Rectal smooth muscle tissue (tissue), 1 donor: ENCODE measurements around the gene NTF4.
"Not testable (repeated sequence)": the region's sequence is repeated elsewhere in the genome, so short reads cannot be mapped to it uniquely, and the experiment has no call there.

Experiments used
- H3K27ac ChIP-seq: one replicate; pipeline ENCODE4 v1.7.0; 2013; ENCODE audit warnings: low read depth, low read length, inconsistent platforms
- H3K27me3 ChIP-seq: one replicate; pipeline ENCODE4 v1.7.0; 2013; ENCODE audit warnings: low read length; ENCODE audit not compliant: control insufficient read depth, insufficient read depth
- H3K36me3 ChIP-seq: one replicate; pipeline ENCODE4 v1.7.0; 2013; ENCODE audit warnings: low read length; ENCODE audit not compliant: control insufficient read depth, insufficient read depth
- H3K4me1 ChIP-seq: one replicate; pipeline ENCODE4 v1.7.0; 2013; ENCODE audit warnings: low read length; ENCODE audit not compliant: control insufficient read depth, insufficient read depth
- H3K4me3 ChIP-seq: one replicate; pipeline ENCODE4 v1.7.0; 2013; ENCODE audit warnings: low read length
- H3K9ac ChIP-seq: one replicate; pipeline ENCODE4 v1.7.0; 2013; ENCODE audit warnings: low read length

The NTF4 gene

GRCh38 chr19:49081273-49081672, 16.7 kb upstream of the NTF4 start:
- Histone ChIP-seq H3K4me3 (no peak overlapping the region), H3K27ac (no peak overlapping the region), H3K36me3 (no peaks in the 10 kb centered on the region), H3K9ac (no peak overlapping the region), H3K27me3 (no peaks in the 10 kb centered on the region), H3K4me1 (peaks cover 2% of the 10 kb centered on the region)

DNA sequence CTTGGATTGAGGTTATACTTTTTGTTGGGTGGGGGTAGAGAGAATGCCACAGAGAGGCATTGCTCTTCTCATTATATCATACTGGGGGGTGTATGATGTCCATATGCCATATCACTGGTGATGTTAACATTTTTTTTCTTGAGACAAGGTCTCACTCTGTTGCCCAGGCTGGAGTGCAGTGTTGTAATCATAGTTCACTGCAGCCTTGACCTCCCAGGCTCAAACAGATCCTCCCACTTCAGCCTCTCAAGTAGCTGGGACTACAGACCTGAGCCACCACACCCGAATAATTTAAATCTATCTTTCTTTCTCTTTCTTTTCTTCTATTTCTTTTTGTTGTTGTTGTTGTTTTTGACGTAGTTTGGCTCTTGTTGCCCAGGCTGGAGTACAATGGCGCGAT, 15.8 kb upstream of the NTF4 start:
- no peaks in the 10 kb centered on the region for H3K27me3 ChIP-seq
- H3K9ac ChIP-seq = no peak overlapping the region
- H3K4me1 ChIP-seq = no peaks in the 10 kb centered on the region
- H3K36me3 ChIP-seq = no peaks in the 10 kb centered on the region
- no peak overlapping the region for H3K27ac ChIP-seq
- no peak overlapping the region for H3K4me3 ChIP-seq

DNA sequence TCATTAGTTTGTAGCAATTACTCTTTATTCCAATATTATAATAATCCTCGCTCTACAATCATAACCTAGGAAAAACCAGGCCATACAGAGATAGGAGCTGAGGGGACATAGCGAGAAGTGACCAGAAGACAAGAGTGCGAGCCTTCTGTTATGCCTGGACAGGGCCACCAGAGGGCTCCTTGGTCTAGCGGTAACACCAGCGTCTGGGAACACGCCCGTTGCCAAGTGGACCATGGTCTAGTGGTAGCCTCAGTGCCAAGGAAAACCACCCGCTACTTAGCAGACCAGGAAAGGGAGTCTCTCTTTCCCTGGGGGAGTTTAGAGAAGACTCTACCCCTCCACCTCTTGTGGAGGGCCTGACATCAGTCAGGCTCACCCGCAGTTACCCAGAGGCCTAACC, 10.3 kb upstream of the NTF4 start:
- not testable (repeated sequence) for H3K27ac ChIP-seq, H3K4me3 ChIP-seq

GRCh38 chr19:49073514-49074378, 9.1 kb upstream of the NTF4 start:
- H3K4me3 ChIP-seq = no peak overlapping the region
- no peaks in the 10 kb centered on the region for H3K36me3 ChIP-seq
- no peak overlapping the region for H3K9ac ChIP-seq
- H3K27me3 ChIP-seq = peaks cover 11% of the 10 kb centered on the region
- H3K4me1 ChIP-seq = no peaks in the 10 kb centered on the region
- no peak overlapping the region for H3K27ac ChIP-seq

More for the DNA sequence above, 10.3 kb upstream of the NTF4 start:
- H3K27me3 ChIP-seq = peaks cover 11% of the 10 kb centered on the region
- not testable (repeated sequence) for H3K36me3 ChIP-seq, H3K9ac ChIP-seq, H3K4me1 ChIP-seq

DNA sequence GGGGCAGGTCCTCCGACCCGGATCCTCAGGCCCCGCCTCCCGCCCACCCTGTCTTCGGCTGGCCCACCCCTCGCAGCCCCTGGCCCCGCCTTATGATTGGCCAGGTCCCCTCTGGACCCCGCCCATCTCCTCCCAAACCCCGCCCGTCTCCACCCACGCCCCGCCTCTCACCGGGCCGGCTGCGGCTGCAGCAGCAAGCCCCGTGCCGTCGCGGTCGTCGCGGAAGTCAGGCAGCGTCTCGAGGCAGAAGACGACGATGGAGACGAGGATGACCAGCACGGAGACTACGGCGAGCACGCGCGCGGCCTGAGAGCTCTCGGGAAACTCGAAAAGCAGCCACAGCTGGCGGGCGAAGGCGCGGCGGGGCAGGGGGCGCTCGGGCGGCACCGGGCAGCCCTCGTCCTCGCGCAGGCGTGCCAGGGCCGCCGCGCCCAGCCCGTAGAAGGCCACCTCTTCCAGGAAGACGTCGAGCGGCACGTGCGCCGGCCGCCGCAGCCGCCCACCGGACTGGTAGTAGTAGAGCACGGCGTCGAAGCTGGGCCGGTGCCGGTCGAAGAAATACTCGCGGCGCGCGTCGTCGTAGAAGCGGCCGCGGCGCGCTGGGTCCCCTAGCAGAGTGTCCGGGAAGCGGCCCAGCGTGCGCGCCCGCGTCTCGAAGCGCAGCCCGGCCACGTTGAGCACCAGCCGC, 7.4 kb upstream of the NTF4 start:
- Histone ChIP-seq H3K27ac (no peak overlapping the region), H3K4me1 (no peaks in the 10 kb centered on the region), H3K4me3 (no peak overlapping the region), H3K9ac (no peak overlapping the region), H3K36me3 (no peaks in the 10 kb centered on the region), H3K27me3 (peaks cover 11% of the 10 kb centered on the region)

DNA sequence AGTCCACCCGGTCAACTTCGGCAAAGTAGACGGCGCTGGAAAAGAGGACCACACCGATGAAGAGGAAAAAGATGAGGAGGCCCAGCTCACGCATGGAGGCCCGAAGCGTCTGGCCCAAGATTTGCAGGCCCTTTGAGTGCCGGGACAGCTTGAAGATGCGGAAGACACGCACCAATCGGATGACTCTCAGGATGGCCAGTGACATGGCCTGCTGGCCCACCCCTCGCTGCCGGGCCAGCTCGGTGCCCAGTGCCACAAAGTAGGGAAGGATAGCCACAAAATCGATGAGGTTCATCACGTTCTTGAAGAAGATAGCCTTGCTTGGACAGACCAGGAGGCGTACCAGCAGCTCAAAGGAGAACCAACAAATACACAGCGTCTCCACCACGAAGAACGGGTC, 5.8 kb upstream of the NTF4 start:
- Histone ChIP-seq H3K4me1 (no peaks in the 10 kb centered on the region), H3K27me3 (peaks cover 21% of the 10 kb centered on the region), H3K9ac (no peak overlapping the region), H3K36me3 (no peaks in the 10 kb centered on the region), H3K27ac (no peak overlapping the region), H3K4me3 (no peak overlapping the region)

DNA sequence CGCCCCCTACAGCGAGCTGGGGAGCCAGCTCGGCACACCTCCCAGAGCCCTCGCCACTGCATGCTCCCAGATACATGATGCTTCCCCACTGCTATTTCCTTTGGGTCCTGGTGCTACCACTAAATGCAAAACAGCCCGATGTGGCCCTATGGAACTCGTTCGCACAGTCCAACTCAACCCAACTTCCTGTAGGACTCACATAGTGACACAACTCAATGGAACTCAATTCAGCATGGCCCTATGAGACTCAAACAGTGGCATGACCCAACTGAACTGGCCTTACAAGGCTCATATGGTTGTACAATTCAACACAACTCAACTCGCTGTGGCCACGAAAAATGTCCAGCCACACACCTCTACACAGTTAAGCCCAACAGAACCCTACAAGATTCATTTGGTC, 4.4 kb upstream of the NTF4 start:
- Histone ChIP-seq H3K27me3 (peaks cover 25% of the 10 kb centered on the region), H3K4me1 (no peaks in the 10 kb centered on the region), H3K9ac (no peak overlapping the region), H3K36me3 (no peaks in the 10 kb centered on the region), H3K27ac (no peak overlapping the region), H3K4me3 (no peak overlapping the region)

- H3K4me3 ChIP-seq = no peak overlapping the region
- no peaks in the 10 kb centered on the region for H3K4me1 ChIP-seq
- peaks cover 19% of the 10 kb centered on the region for H3K27me3 ChIP-seq
- H3K9ac ChIP-seq = no peak overlapping the region
- H3K27ac ChIP-seq = no peak overlapping the region
- no peaks in the 10 kb centered on the region for H3K36me3 ChIP-seq
These were observed 2.9 kb upstream of the NTF4 start for GRCh38 chr19:49067554-49067953.

DNA sequence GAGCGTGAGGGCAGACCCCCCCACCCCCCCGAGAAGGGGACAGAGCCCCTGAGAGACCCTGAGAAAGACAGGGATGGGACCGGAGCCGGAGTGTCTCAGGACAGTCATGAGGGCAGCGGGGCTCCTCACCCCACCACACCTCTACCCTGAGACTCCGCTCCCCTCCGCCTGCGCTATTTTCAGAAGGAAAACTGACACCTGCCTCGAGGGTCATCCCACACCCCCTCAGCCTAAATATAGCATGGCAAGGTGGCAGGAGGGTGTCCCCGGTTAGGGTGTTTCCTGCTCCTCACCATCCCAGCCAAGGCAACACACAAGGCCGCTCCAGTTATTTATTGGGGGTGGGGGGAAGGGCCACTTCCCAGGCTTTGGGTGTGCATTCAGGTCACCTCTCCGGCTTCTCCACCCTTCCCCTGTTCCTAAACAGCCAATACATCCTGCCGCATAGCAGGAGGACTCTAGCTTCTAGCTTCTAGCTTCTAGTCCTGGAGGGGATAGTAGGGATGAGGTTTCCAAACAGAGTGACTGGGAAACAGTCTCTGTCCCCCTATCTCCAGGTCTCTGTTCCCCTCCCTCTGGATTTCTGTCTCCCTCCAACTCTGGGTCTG, 1.4 kb upstream of the NTF4 start:
- Histone ChIP-seq H3K4me1 (no peaks in the 10 kb centered on the region), H3K27ac (no peak overlapping the region), H3K9ac (no peak overlapping the region), H3K36me3 (no peaks in the 10 kb centered on the region), H3K4me3 (no peak overlapping the region), H3K27me3 (peaks cover 16% of the 10 kb centered on the region)

GRCh38 chr19:49064029-49064629, 489 bp downstream of the NTF4 start:
- Histone ChIP-seq H3K4me3 (no peak overlapping the region), H3K27me3 (peaks cover 16% of the 10 kb centered on the region), H3K36me3 (no peaks in the 10 kb centered on the region), H3K27ac (no peak overlapping the region), H3K4me1 (no peaks in the 10 kb centered on the region), H3K9ac (no peak overlapping the region)

- peaks cover 30% of the 10 kb centered on the region for H3K27me3 ChIP-seq
- H3K4me3 ChIP-seq = no peak overlapping the region
- H3K36me3 ChIP-seq = no peaks in the 10 kb centered on the region
- no peak overlapping the region for H3K9ac ChIP-seq
- H3K4me1 ChIP-seq = no peaks in the 10 kb centered on the region
- no peak overlapping the region for H3K27ac ChIP-seq
These were observed 3.2 kb downstream of the NTF4 start for GRCh38 chr19:49061445-49061844.

- Histone ChIP-seq H3K9ac (no peak overlapping the region), H3K27ac (no peak overlapping the region), H3K4me3 (no peak overlapping the region), H3K4me1 (no peaks in the 10 kb centered on the region), H3K27me3 (peaks cover 28% of the 10 kb centered on the region), H3K36me3 (no peaks in the 10 kb centered on the region)
These were observed 3.6 kb downstream of the NTF4 start for GRCh38 chr19:49061000-49061399.
